ENCODE data around the gene IGLL5. TPM values are rescaled to one million over a fixed set of nuclear protein-coding genes. Genes with fewer than 3 reads are reported as not detected.
"Not testable (repeated sequence)": the region's sequence is repeated elsewhere in the genome, so short reads cannot be mapped to it uniquely, and the experiment has no call there.

The IGLL5 gene
- total and polyA plus RNA-seq, 2 donors (not counting 3 experiments of a cell fraction or from before 2014, with no cell fraction given) = not detected

- POLR2A ChIA-PET = no interaction called here
- peaks cover 0 to 4% of the 10 kb centered on the region in 2 experiments for H3K27me3 ChIP-seq (ENCODE audit: control insufficient read depth in 2 of 2, insufficient read depth in 2 of 2, low read length in 2 of 2)
- no peak overlapping the region for H3K4me2 ChIP-seq (ENCODE audit: insufficient read depth, low read length)
- H3K9ac ChIP-seq (replicated peaks; ENCODE audit: extremely low read depth, insufficient read depth, low read length) = no peak overlapping the region
- H3K27ac ChIP-seq (ENCODE audit: insufficient read depth, low read depth, low read length) = no peak overlapping the region
- H4K20me1 ChIP-seq (replicated peaks; ENCODE audit: control insufficient read depth, extremely low read depth, insufficient read depth, low read length) = no peaks in the 10 kb centered on the region
- FAIRE-seq = no peak
- no peaks in the 10 kb centered on the region for H3K79me2 ChIP-seq (ENCODE audit: control insufficient read depth, insufficient read depth, low read length)
- no peaks in the 10 kb centered on the region for H3K9me3 ChIP-seq (replicated peaks; ENCODE audit: control insufficient read depth, insufficient read depth, low read length)
- BruUV-seq (replicated peaks) = no TSS peak
- dilution Hi-C loops (cut with MboI; ENCODE audit: extremely low pct_ligation_motif_present, low sequenced_read_pairs) = no loop called here
- no peaks in the 10 kb centered on the region for H3K9me1 ChIP-seq (replicated peaks; ENCODE audit: control insufficient read depth, extremely low read depth, insufficient read depth, low read length)
- H2AFZ ChIP-seq (ENCODE audit: low read depth, low read length) = no peak overlapping the region
- TF ChIP-seq POLR2AphosphoS5 (IDR thresholded peaks at IDR 0.05; ENCODE audit: insufficient read depth, low read depth, low read length) (no peak), POLR2A (IDR thresholded peaks at IDR 0.05; ENCODE audit: low read depth, low read length) (no peak), MAX (IDR thresholded peaks at IDR 0.05; ENCODE audit: insufficient read depth, insufficient read length) (no peak), FOS (IDR thresholded peaks at IDR 0.05; ENCODE audit: borderline replicate concordance, insufficient read depth, low read length) (no peak), CTCF (IDR thresholded peaks at IDR 0.05; ENCODE audit: extremely low read depth in 1 of 2, insufficient read depth in 1 of 2, low read depth in 1 of 2, low read length in 2 of 2) (no peak), MYC (IDR thresholded peaks at IDR 0.05; ENCODE audit: low read depth, low read length) (no peak), JUN (IDR thresholded peaks at IDR 0.05; ENCODE audit: borderline replicate concordance, insufficient read depth, insufficient read length, low read depth) (no peak)
- no peak for DNase-seq (ENCODE audit: low read depth, low spot score)
- no peak overlapping the region for H3K4me3 ChIP-seq (replicated peaks in 1 of 3; ENCODE audit: insufficient read depth in 1 of 3, low read depth in 1 of 3, low read length in 3 of 3)
- intact Hi-C loops (cut with micrococcal nuclease) = no loop called here
- H3K4me1 ChIP-seq (ENCODE audit: control insufficient read depth, extremely low read depth, insufficient read depth, low read length) = no peaks in the 10 kb centered on the region
- H3K36me3 ChIP-seq (ENCODE audit: control insufficient read depth in 2 of 2, extremely low read depth in 1 of 2, insufficient read depth in 2 of 2, low read length in 2 of 2) = no peaks in the 10 kb centered on the region
- CTCF ChIA-PET = no interaction called here
Observed at GRCh38 chr22:22897947-22898346, 10.3 kb downstream of the IGLL5 start.

- POLR2A ChIA-PET; H3K4me2 ChIP-seq (ENCODE audit: insufficient read depth, low read length); H4K20me1 ChIP-seq (replicated peaks; ENCODE audit: control insufficient read depth, extremely low read depth, insufficient read depth, low read length); BruUV-seq (replicated peaks); H3K27ac ChIP-seq (ENCODE audit: insufficient read depth, low read depth, low read length); H3K36me3 ChIP-seq (ENCODE audit: control insufficient read depth in 2 of 2, extremely low read depth in 1 of 2, insufficient read depth in 2 of 2, low read length in 2 of 2); H3K27me3 ChIP-seq (ENCODE audit: control insufficient read depth in 2 of 2, insufficient read depth in 2 of 2, low read length in 2 of 2); CTCF ChIA-PET; H3K9ac ChIP-seq (replicated peaks; ENCODE audit: extremely low read depth, insufficient read depth, low read length); FAIRE-seq; H3K4me3 ChIP-seq (replicated peaks in 1 of 3; ENCODE audit: insufficient read depth in 1 of 3, low read depth in 1 of 3, low read length in 3 of 3); H3K79me2 ChIP-seq (ENCODE audit: control insufficient read depth, insufficient read depth, low read length); H3K9me3 ChIP-seq (replicated peaks; ENCODE audit: control insufficient read depth, insufficient read depth, low read length); intact Hi-C loops (cut with micrococcal nuclease); H3K9me1 ChIP-seq (replicated peaks; ENCODE audit: control insufficient read depth, extremely low read depth, insufficient read depth, low read length); DNase-seq (ENCODE audit: low read depth, low spot score); dilution Hi-C loops (cut with MboI; ENCODE audit: extremely low pct_ligation_motif_present, low sequenced_read_pairs); H2AFZ ChIP-seq (ENCODE audit: low read depth, low read length); H3K4me1 ChIP-seq (ENCODE audit: control insufficient read depth, extremely low read depth, insufficient read depth, low read length): not testable (repeated sequence)
Observed at GRCh38 chr22:22898411-22898950, 10.9 kb downstream of the IGLL5 start.

GRCh38 chr22:22899342-22900080 is 11.9 kb downstream of the IGLL5 start:
- FAIRE-seq; H3K36me3 ChIP-seq (ENCODE audit: control insufficient read depth in 2 of 2, extremely low read depth in 1 of 2, insufficient read depth in 2 of 2, low read length in 2 of 2); CTCF ChIA-PET; dilution Hi-C loops (cut with MboI; ENCODE audit: extremely low pct_ligation_motif_present, low sequenced_read_pairs); H2AFZ ChIP-seq (ENCODE audit: low read depth, low read length); H3K4me1 ChIP-seq (ENCODE audit: control insufficient read depth, extremely low read depth, insufficient read depth, low read length); BruUV-seq (replicated peaks); H3K4me2 ChIP-seq (ENCODE audit: insufficient read depth, low read length); H3K4me3 ChIP-seq (replicated peaks in 1 of 3; ENCODE audit: insufficient read depth in 1 of 3, low read depth in 1 of 3, low read length in 3 of 3); H3K27me3 ChIP-seq (ENCODE audit: control insufficient read depth in 2 of 2, insufficient read depth in 2 of 2, low read length in 2 of 2); POLR2A ChIA-PET; H3K9me3 ChIP-seq (replicated peaks; ENCODE audit: control insufficient read depth, insufficient read depth, low read length); H3K9ac ChIP-seq (replicated peaks; ENCODE audit: extremely low read depth, insufficient read depth, low read length); intact Hi-C loops (cut with micrococcal nuclease); H3K79me2 ChIP-seq (ENCODE audit: control insufficient read depth, insufficient read depth, low read length); H3K9me1 ChIP-seq (replicated peaks; ENCODE audit: control insufficient read depth, extremely low read depth, insufficient read depth, low read length); DNase-seq (ENCODE audit: low read depth, low spot score); H4K20me1 ChIP-seq (replicated peaks; ENCODE audit: control insufficient read depth, extremely low read depth, insufficient read depth, low read length); H3K27ac ChIP-seq (ENCODE audit: insufficient read depth, low read depth, low read length): not testable (repeated sequence)

All from endothelial cell of umbilical vein (primary cell).